ENCODE measurements around the gene RHEB. TPM values are rescaled to one million over a fixed set of nuclear protein-coding genes. Genes with fewer than 3 reads are reported as not detected.

Gene RHEB
- total RNA-seq, 2 experiments from 2014 or later, result 82.8 to 85.1 TPM

Other genes starting within 250 kb of the RHEB start
- 10 to 100 TPM; 62.1 to 67.3 TPM for gene NUB1, start 178.1 kb downstream of the RHEB start, total RNA-seq
- gene WDR86, start 109.9 kb downstream of the RHEB start, total RNA-seq, result 1 to 10 TPM in 1 of 2 experiments, under 1 TPM in 1; 0.50 to 1.1 TPM
- gene CRYGN, start 79.8 kb downstream of the RHEB start, total RNA-seq, result under 1 TPM in 1 of 2 experiments, not detected in 1; 0.35 TPM